ENCODE results near the gene QTRT2.

QTRT2 gene

GRCh38 chr3:114056130-114057010 is at the start of gene QTRT2, which contains the start of gene CCDC191:
Gene QTRT2, plus strand, starts transcription at chr3:114056737. Its CDS starts 8,521 bp downstream, at chr3:114065258.
Gene CCDC191, minus strand, starts transcription at chr3:114056526. Its CDS starts 60 bp downstream, at chr3:114056466.
- peaks cover 5% of the 10 kb centered on the region for H3K36me3 Mint-ChIP-seq (ENCODE audit: low read depth)
- H3K27me3 Mint-ChIP-seq (ENCODE audit: low read depth), result no peaks in the 10 kb centered on the region
- DNase-seq (ENCODE audit: low spot score), result peak; percentile 98
- peaks cover 28% of the 10 kb centered on the region for H3K4me1 Mint-ChIP-seq (ENCODE audit: low read depth)
- H3K27ac Mint-ChIP-seq, result peak within 1 kb of the TSS; percentile 94
- H3K4me3 Mint-ChIP-seq, result peak within 1 kb of the TSS; percentile 91
- no peaks in the 10 kb centered on the region for H3K9me3 Mint-ChIP-seq

- no peaks in the 10 kb centered on the region for H3K4me1 Mint-ChIP-seq (ENCODE audit: low read depth)
- no peak for DNase-seq (ENCODE audit: low spot score)
- no peaks in the 10 kb centered on the region for H3K27me3 Mint-ChIP-seq (ENCODE audit: low read depth)
Observed at GRCh38 chr3:114011059-114011797, 45.3 kb upstream of the QTRT2 start.

GRCh38 chr3:114014211-114014610 is 42.3 kb upstream of the QTRT2 start:
- Mint-ChIP-seq H3K9me3 (no peaks in the 10 kb centered on the region), H3K4me1 (ENCODE audit: low read depth) (no peaks in the 10 kb centered on the region), H3K27ac (no peak overlapping the region), H3K27me3 (ENCODE audit: low read depth) (no peaks in the 10 kb centered on the region), H3K36me3 (ENCODE audit: low read depth) (no peaks in the 10 kb centered on the region), H3K4me3 (no peak overlapping the region)
- DNase-seq (ENCODE audit: low spot score), result no peak

More at GRCh38 chr3:114011059-114011797, 45.3 kb upstream of the QTRT2 start:
- Mint-ChIP-seq H3K9me3 (no peaks in the 10 kb centered on the region), H3K36me3 (ENCODE audit: low read depth) (no peaks in the 10 kb centered on the region), H3K27ac (no peak overlapping the region), H3K4me3 (no peak overlapping the region)

GRCh38 chr3:114019486-114019885 is 37.1 kb upstream of the QTRT2 start:
- DNase-seq (ENCODE audit: low spot score), result no peak
- Mint-ChIP-seq H3K36me3 (ENCODE audit: low read depth) (no peaks in the 10 kb centered on the region), H3K9me3 (no peaks in the 10 kb centered on the region), H3K4me1 (ENCODE audit: low read depth) (no peaks in the 10 kb centered on the region), H3K27ac (no peak overlapping the region), H3K27me3 (ENCODE audit: low read depth) (no peaks in the 10 kb centered on the region), H3K4me3 (no peak overlapping the region)

- H3K27me3 Mint-ChIP-seq (ENCODE audit: low read depth), result no peaks in the 10 kb centered on the region
- H3K4me1 Mint-ChIP-seq (ENCODE audit: low read depth), result no peaks in the 10 kb centered on the region
- H3K27ac Mint-ChIP-seq, result no peak overlapping the region
- no peaks in the 10 kb centered on the region for H3K9me3 Mint-ChIP-seq
- no peak overlapping the region for H3K4me3 Mint-ChIP-seq
- H3K36me3 Mint-ChIP-seq (ENCODE audit: low read depth), result no peaks in the 10 kb centered on the region
- no peak for DNase-seq (ENCODE audit: low spot score)
Observed at GRCh38 chr3:114020907-114021306, 35.6 kb upstream of the QTRT2 start.

- no peaks in the 10 kb centered on the region for H3K4me1 Mint-ChIP-seq (ENCODE audit: low read depth)
- no peaks in the 10 kb centered on the region for H3K36me3 Mint-ChIP-seq (ENCODE audit: low read depth)
- no peak for DNase-seq (ENCODE audit: low spot score)
- no peaks in the 10 kb centered on the region for H3K27me3 Mint-ChIP-seq (ENCODE audit: low read depth)
- no peaks in the 10 kb centered on the region for H3K9me3 Mint-ChIP-seq
- H3K4me3 Mint-ChIP-seq, result no peak overlapping the region
- H3K27ac Mint-ChIP-seq, result no peak overlapping the region
Observed at GRCh38 chr3:114022145-114022802, 34.3 kb upstream of the QTRT2 start.

- H3K36me3 Mint-ChIP-seq (ENCODE audit: low read depth), result no peaks in the 10 kb centered on the region
- H3K9me3 Mint-ChIP-seq, result no peaks in the 10 kb centered on the region
- no peak overlapping the region for H3K4me3 Mint-ChIP-seq
- H3K27me3 Mint-ChIP-seq (ENCODE audit: low read depth), result no peaks in the 10 kb centered on the region
- no peaks in the 10 kb centered on the region for H3K4me1 Mint-ChIP-seq (ENCODE audit: low read depth)
- no peak overlapping the region for H3K27ac Mint-ChIP-seq
- no peak for DNase-seq (ENCODE audit: low spot score)
Observed at GRCh38 chr3:114025451-114025850, 31.1 kb upstream of the QTRT2 start.

GRCh38 chr3:114026331-114026730 is 30.2 kb upstream of the QTRT2 start:
- Mint-ChIP-seq H3K9me3 (no peaks in the 10 kb centered on the region), H3K36me3 (ENCODE audit: low read depth) (no peaks in the 10 kb centered on the region), H3K27me3 (ENCODE audit: low read depth) (no peaks in the 10 kb centered on the region), H3K27ac (no peak overlapping the region), H3K4me1 (ENCODE audit: low read depth) (no peaks in the 10 kb centered on the region), H3K4me3 (no peak overlapping the region)
- DNase-seq (ENCODE audit: low spot score), result no peak

- no peak overlapping the region for H3K27ac Mint-ChIP-seq
- no peaks in the 10 kb centered on the region for H3K36me3 Mint-ChIP-seq (ENCODE audit: low read depth)
- H3K27me3 Mint-ChIP-seq (ENCODE audit: low read depth), result no peaks in the 10 kb centered on the region
- peaks cover 2% of the 10 kb centered on the region for H3K4me1 Mint-ChIP-seq (ENCODE audit: low read depth)
- DNase-seq (ENCODE audit: low spot score), result no peak
- H3K4me3 Mint-ChIP-seq, result no peak overlapping the region
- no peaks in the 10 kb centered on the region for H3K9me3 Mint-ChIP-seq
Observed at GRCh38 chr3:114033721-114034120, 22.8 kb upstream of the QTRT2 start.

GRCh38 chr3:114034211-114034610 is 22.3 kb upstream of the QTRT2 start:
- Mint-ChIP-seq H3K27me3 (ENCODE audit: low read depth) (no peaks in the 10 kb centered on the region), H3K9me3 (no peaks in the 10 kb centered on the region), H3K36me3 (ENCODE audit: low read depth) (no peaks in the 10 kb centered on the region), H3K27ac (no peak overlapping the region), H3K4me3 (no peak overlapping the region), H3K4me1 (ENCODE audit: low read depth) (peaks cover 2% of the 10 kb centered on the region)
- no peak for DNase-seq (ENCODE audit: low spot score)

- Mint-ChIP-seq H3K4me1 (ENCODE audit: low read depth) (peaks cover 2% of the 10 kb centered on the region), H3K4me3 (no peak overlapping the region), H3K27ac (no peak overlapping the region), H3K27me3 (ENCODE audit: low read depth) (no peaks in the 10 kb centered on the region), H3K36me3 (ENCODE audit: low read depth) (no peaks in the 10 kb centered on the region), H3K9me3 (no peaks in the 10 kb centered on the region)
- DNase-seq (ENCODE audit: low spot score), result no peak
Observed at GRCh38 chr3:114034787-114035545, 21.6 kb upstream of the QTRT2 start.

- H3K36me3 Mint-ChIP-seq (ENCODE audit: low read depth), result no peaks in the 10 kb centered on the region
- H3K27me3 Mint-ChIP-seq (ENCODE audit: low read depth), result no peaks in the 10 kb centered on the region
- H3K4me1 Mint-ChIP-seq (ENCODE audit: low read depth), result peaks cover 2% of the 10 kb centered on the region
- H3K4me3 Mint-ChIP-seq, result no peak overlapping the region
- no peaks in the 10 kb centered on the region for H3K9me3 Mint-ChIP-seq
- no peak overlapping the region for H3K27ac Mint-ChIP-seq
- DNase-seq (ENCODE audit: low spot score), result no peak
Observed at GRCh38 chr3:114035896-114036295, 20.6 kb upstream of the QTRT2 start.

GRCh38 chr3:114043205-114043604 is 13.3 kb upstream of the QTRT2 start:
- H3K36me3 Mint-ChIP-seq (ENCODE audit: low read depth), result no peaks in the 10 kb centered on the region
- DNase-seq (ENCODE audit: low spot score), result no peak
- H3K27me3 Mint-ChIP-seq (ENCODE audit: low read depth), result peaks cover 11% of the 10 kb centered on the region
- H3K4me1 Mint-ChIP-seq (ENCODE audit: low read depth), result no peaks in the 10 kb centered on the region
- no peak overlapping the region for H3K4me3 Mint-ChIP-seq
- H3K9me3 Mint-ChIP-seq, result no peaks in the 10 kb centered on the region
- H3K27ac Mint-ChIP-seq, result no peak overlapping the region
